Measurements from ENCODE around the gene KAT14. TPM values are rescaled to one million over a fixed set of nuclear protein-coding genes. Genes with fewer than 3 reads are reported as not detected.

Gene KAT14
- total and polyA plus RNA-seq, 4 experiments from 2014 or later = 14.7 to 24.0 (median 20.2) TPM

- CTCF ChIA-PET (ENCODE audit: partially characterized antibody) = no interaction called here
- Mint-ChIP-seq H3K27ac (no peak overlapping the region), H3K27me3 (peaks cover 0 to 1% of the 10 kb centered on the region in 2 donors), H3K4me1 (peaks cover 5 to 15% (median 10%) of the 10 kb centered on the region in 4 donors), H3K36me3 (peaks cover 0 to 4% of the 10 kb centered on the region in 2 donors), H3K4me3 (no peak overlapping the region), H3K9me3 (peaks cover 0 to 5% (median 0%) of the 10 kb centered on the region in 8 donors)
- Histone ChIP-seq H3K27me3 (ENCODE audit: insufficient read depth, low read length) (no peaks in the 10 kb centered on the region), H3K4me3 (ENCODE audit: low read length in 2 of 2) (no peak overlapping the region), H3K9me3 (ENCODE audit: control insufficient read depth in 1 of 2, low read length in 2 of 2) (no peaks in the 10 kb centered on the region), H3K36me3 (ENCODE audit: insufficient read depth, low read length) (no peaks in the 10 kb centered on the region), H3K27ac (ENCODE audit: low read depth, low read length) (no peak overlapping the region), H3K4me1 (ENCODE audit: insufficient read depth, low read length) (peaks cover 5% of the 10 kb centered on the region)
- POLR2A ChIA-PET (ENCODE audit: partially characterized antibody) = no interaction called here
- DNase-seq = no peak
- intact Hi-C loops (cut with micrococcal nuclease) = loop anchor here (10.0 kb wide), 1 partner anchor 432 kb away; the partner anchor contains the start of gene SMIM26
These were observed 5.0 kb upstream of the KAT14 start for GRCh38 chr20:18132663-18133062.

DNA sequence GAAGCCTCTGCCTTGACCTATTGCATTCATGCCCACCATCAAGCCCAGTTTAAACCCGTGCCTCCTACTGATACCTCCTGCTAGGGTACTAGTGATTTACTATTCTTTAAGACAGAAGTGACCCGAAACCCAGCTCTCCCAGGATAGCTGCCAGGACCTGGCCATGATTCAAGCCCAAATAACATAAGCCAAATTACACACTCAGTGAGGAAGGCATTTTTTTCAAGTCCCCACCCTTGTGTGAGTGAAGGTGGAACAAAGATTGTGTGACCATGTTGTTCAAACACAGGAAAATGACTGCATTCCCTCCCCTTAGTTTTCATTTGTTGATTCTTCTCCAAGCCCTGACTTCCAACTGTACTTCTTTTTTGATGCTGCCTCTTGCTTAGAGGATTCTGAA is 3.7 kb upstream of the KAT14 start:
- ChIA-PET POLR2A (ENCODE audit: partially characterized antibody) (no interaction called here), CTCF (ENCODE audit: partially characterized antibody) (no interaction called here)
- no peaks in the 10 kb centered on the region for H3K9me3 ChIP-seq (ENCODE audit: control insufficient read depth in 1 of 2, low read length in 2 of 2)
- no peak overlapping the region for H3K4me3 ChIP-seq (ENCODE audit: low read length in 2 of 2)
- no peak for DNase-seq
- no peak overlapping the region for H3K27ac ChIP-seq (ENCODE audit: low read depth, low read length)
- no peaks in the 10 kb centered on the region for H3K36me3 ChIP-seq (ENCODE audit: insufficient read depth, low read length)
- intact Hi-C loops (cut with micrococcal nuclease) = loop anchor here (10.0 kb wide), 1 partner anchor 431 kb away; the partner anchor contains the start of gene SMIM26
- peaks cover 0 to 1% of the 10 kb centered on the region in 2 donors for H3K27me3 Mint-ChIP-seq
- no peak overlapping the region for H3K27ac Mint-ChIP-seq
- peaks cover 11% of the 10 kb centered on the region for H3K4me1 ChIP-seq (ENCODE audit: insufficient read depth, low read length)
- H3K4me1 Mint-ChIP-seq = peaks cover 6 to 21% (median 9%) of the 10 kb centered on the region in 4 donors
- H3K9me3 Mint-ChIP-seq = no peaks in the 10 kb centered on the region
- peaks cover 0 to 4% of the 10 kb centered on the region in 2 donors for H3K36me3 Mint-ChIP-seq
- no peak overlapping the region for H3K4me3 Mint-ChIP-seq
- no peaks in the 10 kb centered on the region for H3K27me3 ChIP-seq (ENCODE audit: insufficient read depth, low read length)

DNA sequence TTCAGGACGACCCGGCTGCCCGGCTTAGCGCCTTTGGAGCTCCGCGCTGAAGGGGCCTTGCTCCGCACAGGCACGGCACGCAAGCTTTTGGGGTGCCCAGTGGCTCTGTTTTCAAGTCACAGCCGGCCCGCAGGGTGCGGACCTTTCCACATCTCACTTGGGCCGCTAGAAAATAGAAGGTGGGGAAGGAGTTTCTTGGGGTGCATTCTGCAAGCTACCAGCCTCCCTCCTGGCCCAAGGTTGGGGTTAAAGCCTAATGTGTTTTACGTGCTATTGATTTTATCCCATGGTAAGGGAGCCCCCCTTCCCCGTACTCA is 561 bp downstream of the KAT14 start:
- no peaks in the 10 kb centered on the region for H3K9me3 Mint-ChIP-seq

GRCh38 chr20:18138639-18139583 is 1.2 kb downstream of the KAT14 start:
- Histone ChIP-seq H3K27ac (ENCODE audit: low read depth, low read length) (peak overlapping the region; percentile 78), H3K27me3 (ENCODE audit: insufficient read depth, low read length) (no peaks in the 10 kb centered on the region), H3K4me3 (ENCODE audit: low read length in 2 of 2) (peak overlapping the region; percentile 71 to 87), H3K4me1 (ENCODE audit: insufficient read depth, low read length) (peaks cover 34% of the 10 kb centered on the region), H3K9me3 (ENCODE audit: control insufficient read depth in 1 of 2, low read length in 2 of 2) (no peaks in the 10 kb centered on the region), H3K36me3 (ENCODE audit: insufficient read depth, low read length) (peaks cover 7% of the 10 kb centered on the region)
- Mint-ChIP-seq H3K9me3 (no peaks in the 10 kb centered on the region), H3K27ac (peak overlapping the region; percentile 15 to 96 (median 91)), H3K4me3 (peak overlapping the region; percentile 79 to 91 (median 90)), H3K36me3 (peaks cover 8 to 20% of the 10 kb centered on the region in 2 donors), H3K4me1 (peaks cover 22 to 45% (median 30%) of the 10 kb centered on the region in 4 donors), H3K27me3 (no peaks in the 10 kb centered on the region)
- no peak for DNase-seq
- intact Hi-C loops (cut with micrococcal nuclease) = loop anchor here (10.0 kb wide), 1 partner anchor 426 kb away; the partner anchor contains the start of gene SMIM26
- POLR2A ChIA-PET (ENCODE audit: partially characterized antibody) = interaction anchor here (0.8 to 3.6 kb wide), 12 partner anchors 10 to 655 kb away, joined by 3 to 64 read pairs (median 4); partner anchors contain the start of genes DSTN, DZANK1, MGME1 and POLR3F
- CTCF ChIA-PET (ENCODE audit: partially characterized antibody) = interaction anchor here (1.0 to 1.1 kb wide), 2 partner anchors 149 to 200 kb away, joined by 3 to 4 read pairs; partner anchors contain the start of gene ZNF133

More for the DNA sequence above, 561 bp downstream of the KAT14 start:
- peak overlapping the region; percentile 78 for H3K27ac ChIP-seq (ENCODE audit: low read depth, low read length)
- H3K27me3 ChIP-seq (ENCODE audit: insufficient read depth, low read length) = no peaks in the 10 kb centered on the region
- peaks cover 7% of the 10 kb centered on the region for H3K36me3 ChIP-seq (ENCODE audit: insufficient read depth, low read length)
- H3K4me3 Mint-ChIP-seq = peak overlapping the region; percentile 79 to 91 (median 90)
- no peak for DNase-seq
- intact Hi-C loops (cut with micrococcal nuclease) = loop anchor here (10.0 kb wide), 1 partner anchor 427 kb away; the partner anchor contains the start of gene SMIM26
- no peaks in the 10 kb centered on the region for H3K9me3 ChIP-seq (ENCODE audit: control insufficient read depth in 1 of 2, low read length in 2 of 2)
- H3K4me3 ChIP-seq (ENCODE audit: low read length in 2 of 2) = peak overlapping the region; percentile 71 to 87
- H3K4me1 ChIP-seq (ENCODE audit: insufficient read depth, low read length) = peaks cover 34% of the 10 kb centered on the region
- ChIA-PET POLR2A (ENCODE audit: partially characterized antibody) (interaction anchor here (0.8 to 3.6 kb wide), 14 partner anchors 10 to 656 kb away, joined by 3 to 64 read pairs (median 4); partner anchors contain the start of genes DSTN, DZANK1, MGME1 and POLR3F), CTCF (ENCODE audit: partially characterized antibody) (interaction anchor here (1.0 to 1.1 kb wide), 2 partner anchors 150 to 199 kb away, joined by 3 to 4 read pairs; partner anchors contain the start of gene ZNF133)
- H3K4me1 Mint-ChIP-seq = peaks cover 22 to 45% (median 30%) of the 10 kb centered on the region in 4 donors
- peaks cover 8 to 16% of the 10 kb centered on the region in 2 donors for H3K36me3 Mint-ChIP-seq
- H3K27me3 Mint-ChIP-seq = no peaks in the 10 kb centered on the region
- H3K27ac Mint-ChIP-seq = peak overlapping the region; percentile 15 to 96 (median 91)

DNA sequence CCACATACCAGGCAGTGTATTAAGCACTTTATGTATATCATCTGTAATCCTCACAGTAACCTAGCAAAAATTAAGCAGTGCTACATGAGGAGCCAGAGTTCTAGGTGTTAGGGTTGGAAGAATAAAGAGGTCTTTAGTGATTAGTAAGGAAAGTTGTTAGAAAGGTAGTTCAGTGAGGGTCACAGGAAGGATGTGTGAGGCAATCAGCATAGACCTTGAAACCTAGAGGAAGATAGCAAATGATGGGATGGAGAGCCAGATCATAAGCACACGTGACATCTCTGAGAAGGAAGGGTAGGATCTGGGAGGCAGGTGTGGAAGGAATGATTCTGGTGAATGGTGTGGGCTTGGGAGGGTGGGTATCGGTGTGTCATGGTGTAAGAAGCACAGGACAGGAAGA is 2.2 kb downstream of the KAT14 start:
- peaks cover 34% of the 10 kb centered on the region for H3K4me1 ChIP-seq (ENCODE audit: insufficient read depth, low read length)
- Mint-ChIP-seq H3K36me3 (peaks cover 12 to 29% of the 10 kb centered on the region in 2 donors), H3K27ac (peak overlapping the region in 5 of 7 donors; percentile 38 to 91 (median 62)), H3K4me3 (peak overlapping the region in 7 of 8 donors; percentile 64 to 91 (median 88)), H3K4me1 (peaks cover 25 to 45% (median 35%) of the 10 kb centered on the region in 4 donors), H3K27me3 (no peaks in the 10 kb centered on the region), H3K9me3 (no peaks in the 10 kb centered on the region)
- ChIA-PET POLR2A (ENCODE audit: partially characterized antibody) (no interaction called here), CTCF (ENCODE audit: partially characterized antibody) (interaction anchor here (1.0 kb wide), 1 partner anchor 457 kb away, joined by 3 read pairs; no protein-coding TSS in a partner anchor)
- no peak for DNase-seq
- no peak overlapping the region for H3K4me3 ChIP-seq (ENCODE audit: low read length in 2 of 2)
- peaks cover 7% of the 10 kb centered on the region for H3K36me3 ChIP-seq (ENCODE audit: insufficient read depth, low read length)
- H3K9me3 ChIP-seq (ENCODE audit: control insufficient read depth in 1 of 2, low read length in 2 of 2) = no peaks in the 10 kb centered on the region
- intact Hi-C loops (cut with micrococcal nuclease) = loop anchor here (10.0 kb wide), 1 partner anchor 425 kb away; the partner anchor contains the start of gene SMIM26
- no peaks in the 10 kb centered on the region for H3K27me3 ChIP-seq (ENCODE audit: insufficient read depth, low read length)
- no peak overlapping the region for H3K27ac ChIP-seq (ENCODE audit: low read depth, low read length)

- intact Hi-C loops (cut with micrococcal nuclease) = no loop called here
- Mint-ChIP-seq H3K4me3 (no peak overlapping the region), H3K9me3 (no peaks in the 10 kb centered on the region), H3K4me1 (peaks cover 15 to 27% (median 18%) of the 10 kb centered on the region in 4 donors), H3K27me3 (no peaks in the 10 kb centered on the region), H3K36me3 (peaks cover 26 to 43% of the 10 kb centered on the region in 2 donors), H3K27ac (peak overlapping the region in 1 of 7 donors; percentile 33)
- ChIA-PET CTCF (ENCODE audit: partially characterized antibody) (no interaction called here), POLR2A (ENCODE audit: partially characterized antibody) (no interaction called here)
- Histone ChIP-seq H3K4me1 (ENCODE audit: insufficient read depth, low read length) (peaks cover 16% of the 10 kb centered on the region), H3K9me3 (ENCODE audit: control insufficient read depth in 1 of 2, low read length in 2 of 2) (no peaks in the 10 kb centered on the region), H3K27ac (ENCODE audit: low read depth, low read length) (no peak overlapping the region), H3K36me3 (ENCODE audit: insufficient read depth, low read length) (peaks cover 11% of the 10 kb centered on the region), H3K27me3 (ENCODE audit: insufficient read depth, low read length) (no peaks in the 10 kb centered on the region), H3K4me3 (ENCODE audit: low read length in 2 of 2) (no peak overlapping the region)
- DNase-seq = no peak
These were observed 7.0 kb downstream of the KAT14 start for GRCh38 chr20:18144541-18145099.

Measured in CD4-positive, alpha-beta memory T cell (primary cell).